Stomach (tissue), 9 donors: ENCODE data around the gene GNS. TPM values are rescaled to one million over a fixed set of nuclear protein-coding genes. Genes with fewer than 3 reads are reported as not detected.
"Not testable (repeated sequence)": the region's sequence is repeated elsewhere in the genome, so short reads cannot be mapped to it uniquely, and the experiment has no call there.

Source experiments
- DNase-seq, 2 donors: peaks; one replicate each; pipeline versions ENCODE4 v3.0.0 to v3.0.0-alpha.2; 2013 to 2019
- H3K27ac ChIP-seq, 5 donors: fragments of 200-600 bp in 4 of 5; sonication (generic) in 4 of 5; one replicate each; pipeline ENCODE4 v1.5.1; 2013 to 2019; ENCODE audit warnings: mild to moderate bottlenecking in 1 of 5, moderate library complexity in 1 of 5
- H3K27me3 ChIP-seq, 3 donors: fragments of 200-600 bp; sonication (generic); one replicate each; pipeline ENCODE4 v1.5.1; 2017 to 2019; ENCODE audit warnings: mixed run types in 1 of 3
- H3K36me3 ChIP-seq, 4 donors: fragments of 200-600 bp; sonication (generic); 1 replicate in 3 of 4; 2 replicates in 1 of 4; pipeline ENCODE4 v1.5.1; 2016 to 2019
- H3K4me1 ChIP-seq, 4 donors: fragments of 200-600 bp; sonication (generic); one replicate each; pipeline ENCODE4 v1.5.1; 2016 to 2019
- H3K4me3 ChIP-seq, 4 donors: fragments of 200-600 bp; sonication (generic) in 3 of 4; one replicate each; pipeline ENCODE4 v1.5.1; 2016 to 2019; ENCODE audit warnings: mild to moderate bottlenecking in 1 of 4
- H3K9me3 ChIP-seq, 4 donors: fragments of 200-600 bp; sonication (generic); one replicate each; pipeline ENCODE4 v1.5.1; 2016 to 2019
- EP300 ChIP-seq: sonication (generic); formaldehyde crosslinking; IDR thresholded peaks from one replicate; pipeline ENCODE4 v1.6.1; 2017; ENCODE audit warnings: antibody characterized with exemption
- POLR2A ChIP-seq, 4 donors: fragments of 450-650 bp; IDR thresholded peaks; one replicate each; pipeline ENCODE4 v1.6.1; 2016; ENCODE audit warnings: antibody characterized with exemption in 4 of 4, control low read depth in 2 of 4, mild to moderate bottlenecking in 1 of 4, moderate library complexity in 1 of 4
- POLR2AphosphoS5 ChIP-seq, 3 donors: sonication (generic); formaldehyde crosslinking; IDR thresholded peaks; one replicate each; pipeline ENCODE4 v1.6.1; 2016; ENCODE audit warnings: antibody characterized with exemption in 3 of 3
- WGBS, 5 donors: extraction: QIAGEN DNeasy Blood & Tissue Kit in 3 of 5; methylation state at CpG; one replicate each; pipeline versions ENCODE4 v1.1.5 to v1.1.7; 2013 to 2018; 5-methylcytosine and 5-hydroxymethylcytosine counted together
- intact Hi-C: fragments of 100-400 bp; cut with DNase I; formaldehyde crosslinking; loops from one replicate; pipeline ENCODE4 v1.15.1; 2023; ENCODE audit warnings: low total_unique reads
- polyA plus RNA-seq, 3 donors: library from polyadenylated mRNA; stranded (reverse); fragments of 200-250 nt; gene quantifications; one replicate each; pipeline ENCODE4 v1.2.3, GENCODE V29; 2013
- total RNA-seq, 5 donors: library from RNA; depleted of rRNA; stranded (reverse); fragments of >200 nt; gene quantifications; one replicate each; pipeline versions ENCODE4 v1.1.0 to v1.2.3, GENCODE V29; 2014 to 2016
- TF ChIP-seq, protein P1 (sequence below), 7 experiments: fragments of 450-650 bp in 4 of 7; fragments of 200-600 bp in 3 of 7; sonication (generic) in 3 of 7; IDR thresholded peaks; one replicate each; pipeline ENCODE4 v1.5.1; 2016 to 2019; ENCODE audit warnings: antibody characterized with exemption in 7 of 7, control low read depth in 2 of 7, mild to moderate bottlenecking in 1 of 7
- donor health status: healthy with polysubstance abuse.
- donor health status: Bipolar disorder and iron deficiency.
- donor health status: healthy.

The GNS gene
- total and polyA plus RNA-seq, 8 donors, result 9.6 to 114 (median 30.3) TPM

DNA sequence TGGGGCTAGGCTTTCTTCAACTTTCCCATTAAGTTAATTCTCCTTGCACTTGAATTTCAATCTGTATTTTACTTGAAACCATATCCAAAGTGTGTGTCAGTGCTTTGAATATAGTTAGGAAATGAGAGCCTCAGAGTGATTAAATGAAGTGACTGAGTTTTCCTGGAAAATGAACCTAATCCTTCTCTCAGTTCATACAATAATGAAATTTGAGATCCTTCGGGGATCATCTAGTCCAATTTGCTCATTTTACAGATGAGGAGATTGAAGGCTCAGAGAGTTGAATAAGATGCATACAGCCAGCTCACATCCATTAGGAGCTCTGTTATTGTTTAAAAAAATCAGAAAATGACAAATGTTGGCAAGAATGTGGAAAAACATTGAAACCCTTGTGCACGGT, 47.0 kb upstream of the GNS start:
- TF ChIP-seq POLR2AphosphoS5 (IDR thresholded peaks at IDR 0.05), result no peak
- no peak for TF ChIP-seq POLR2A (IDR thresholded peaks at IDR 0.05)
- no peak for TF ChIP-seq EP300
- TF ChIP-seq, protein P1, sequence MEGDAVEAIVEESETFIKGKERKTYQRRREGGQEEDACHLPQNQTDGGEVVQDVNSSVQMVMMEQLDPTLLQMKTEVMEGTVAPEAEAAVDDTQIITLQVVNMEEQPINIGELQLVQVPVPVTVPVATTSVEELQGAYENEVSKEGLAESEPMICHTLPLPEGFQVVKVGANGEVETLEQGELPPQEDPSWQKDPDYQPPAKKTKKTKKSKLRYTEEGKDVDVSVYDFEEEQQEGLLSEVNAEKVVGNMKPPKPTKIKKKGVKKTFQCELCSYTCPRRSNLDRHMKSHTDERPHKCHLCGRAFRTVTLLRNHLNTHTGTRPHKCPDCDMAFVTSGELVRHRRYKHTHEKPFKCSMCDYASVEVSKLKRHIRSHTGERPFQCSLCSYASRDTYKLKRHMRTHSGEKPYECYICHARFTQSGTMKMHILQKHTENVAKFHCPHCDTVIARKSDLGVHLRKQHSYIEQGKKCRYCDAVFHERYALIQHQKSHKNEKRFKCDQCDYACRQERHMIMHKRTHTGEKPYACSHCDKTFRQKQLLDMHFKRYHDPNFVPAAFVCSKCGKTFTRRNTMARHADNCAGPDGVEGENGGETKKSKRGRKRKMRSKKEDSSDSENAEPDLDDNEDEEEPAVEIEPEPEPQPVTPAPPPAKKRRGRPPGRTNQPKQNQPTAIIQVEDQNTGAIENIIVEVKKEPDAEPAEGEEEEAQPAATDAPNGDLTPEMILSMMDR (IDR thresholded peaks at IDR 0.05), result no peak
- no peaks in the 10 kb centered on the region for H3K27me3 ChIP-seq
- no peaks in the 10 kb centered on the region for H3K9me3 ChIP-seq
- DNase-seq, result no peak
- intact Hi-C loops, result no loop called here
- H3K36me3 ChIP-seq, result no peaks in the 10 kb centered on the region
- no peak overlapping the region for H3K4me3 ChIP-seq
- H3K4me1 ChIP-seq, result peaks cover 0 to 14% (median 6%) of the 10 kb centered on the region in 4 donors
- 56 to 89% (median 82%) methylated on average over 2 of the region's 2 CpGs for WGBS, 5 donors
- H3K27ac ChIP-seq, result no peak overlapping the region

- H3K27ac ChIP-seq, H3K36me3 ChIP-seq, H3K9me3 ChIP-seq, H3K27me3 ChIP-seq, H3K4me3 ChIP-seq, intact Hi-C loops: not testable (repeated sequence)
- peaks cover 0 to 14% (median 3%) of the 10 kb centered on the region in 4 donors for H3K4me1 ChIP-seq
- TF ChIP-seq, protein P1 (IDR thresholded peaks at IDR 0.05), result peak in 5 of 7 experiments; percentile 47 to 88 (median 84)
- WGBS, 5 donors, result 33 to 62% (median 35%) methylated on average over 4 to 8 of the region's 8 CpGs
- DNase-seq, result peak; percentile 64 to 71
Observed at GRCh38 chr12:64802180-64802775, 43.1 kb upstream of the GNS start.

DNA sequence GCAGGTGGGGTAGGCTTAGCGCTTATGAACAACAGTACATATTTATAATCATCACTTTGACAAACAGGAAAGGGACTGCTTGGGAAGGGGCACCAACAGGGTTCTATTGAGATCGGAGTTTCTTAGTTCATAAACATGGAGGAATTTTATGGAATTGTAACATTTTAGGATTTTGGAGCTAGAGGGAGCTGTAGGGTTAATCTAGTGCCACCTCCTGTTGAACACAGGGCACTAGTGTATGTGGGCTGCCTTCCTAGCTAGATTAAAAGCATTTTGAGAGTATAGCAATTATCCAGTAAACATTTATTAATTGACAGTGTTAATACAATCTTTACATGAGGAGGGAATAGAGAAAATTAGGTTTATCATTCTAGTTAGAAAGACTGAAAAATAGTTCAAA, 42.2 kb upstream of the GNS start:
- H3K4me3 ChIP-seq, result no peak overlapping the region
- intact Hi-C loops, result no loop called here
- peaks cover 0 to 23% (median 7%) of the 10 kb centered on the region in 4 donors for H3K4me1 ChIP-seq
- H3K27me3 ChIP-seq, result peaks cover 0 to 4% (median 0%) of the 10 kb centered on the region in 3 donors
- H3K9me3 ChIP-seq, result no peaks in the 10 kb centered on the region
- no peak for DNase-seq
- no peaks in the 10 kb centered on the region for H3K36me3 ChIP-seq
- WGBS, 5 donors, result 47 to 70% (median 66%) methylated on average over 2 of the region's 2 CpGs
- no peak for TF ChIP-seq POLR2AphosphoS5 (IDR thresholded peaks at IDR 0.05)
- no peak for TF ChIP-seq POLR2A (IDR thresholded peaks at IDR 0.05)
- TF ChIP-seq EP300, result no peak
- TF ChIP-seq, protein P1 (IDR thresholded peaks at IDR 0.05), result no peak
- H3K27ac ChIP-seq, result no peak overlapping the region

DNA sequence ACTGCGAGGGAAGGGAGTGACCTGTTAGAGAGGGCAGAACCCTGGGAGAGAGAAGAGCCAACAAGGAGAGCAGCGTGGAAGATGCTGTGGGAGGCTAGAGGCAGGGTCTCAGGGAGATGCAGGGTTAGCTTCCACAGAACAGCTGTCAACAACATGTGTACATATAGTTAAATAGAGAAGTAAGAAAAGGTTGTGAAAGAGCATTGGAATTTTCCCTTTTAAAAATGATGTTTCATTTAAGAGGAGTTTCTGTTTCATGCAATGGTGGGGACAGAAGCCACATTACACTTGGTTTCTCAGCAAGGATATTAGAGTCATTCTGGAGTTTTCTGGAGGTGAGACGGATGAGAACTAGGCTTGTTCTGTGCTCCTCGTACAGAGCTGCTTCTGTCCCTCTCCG, 41.4 kb upstream of the GNS start:
- Histone ChIP-seq H3K9me3 (no peaks in the 10 kb centered on the region), H3K36me3 (no peaks in the 10 kb centered on the region), H3K27ac (no peak overlapping the region), H3K4me1 (peaks cover 0 to 29% (median 11%) of the 10 kb centered on the region in 4 donors), H3K4me3 (no peak overlapping the region), H3K27me3 (peaks cover 0 to 4% (median 0%) of the 10 kb centered on the region in 3 donors)
- intact Hi-C loops, result no loop called here
- 75 to 93% (median 89%) methylated on average over 5 of the region's 5 CpGs for WGBS, 5 donors
- no peak for DNase-seq
- no peak for TF ChIP-seq EP300
- TF ChIP-seq POLR2A (IDR thresholded peaks at IDR 0.05), result no peak
- TF ChIP-seq, protein P1 (IDR thresholded peaks at IDR 0.05), result no peak
- TF ChIP-seq POLR2AphosphoS5 (IDR thresholded peaks at IDR 0.05), result no peak
